NCI-H1092 (cell line): ENCODE measurements around the gene STAC3.

Source experiments
- DNase-seq: peaks from one replicate; lab custom pipeline; 2025; lab: John Stamatoyannopoulos, UW

STAC3 gene

DNA sequence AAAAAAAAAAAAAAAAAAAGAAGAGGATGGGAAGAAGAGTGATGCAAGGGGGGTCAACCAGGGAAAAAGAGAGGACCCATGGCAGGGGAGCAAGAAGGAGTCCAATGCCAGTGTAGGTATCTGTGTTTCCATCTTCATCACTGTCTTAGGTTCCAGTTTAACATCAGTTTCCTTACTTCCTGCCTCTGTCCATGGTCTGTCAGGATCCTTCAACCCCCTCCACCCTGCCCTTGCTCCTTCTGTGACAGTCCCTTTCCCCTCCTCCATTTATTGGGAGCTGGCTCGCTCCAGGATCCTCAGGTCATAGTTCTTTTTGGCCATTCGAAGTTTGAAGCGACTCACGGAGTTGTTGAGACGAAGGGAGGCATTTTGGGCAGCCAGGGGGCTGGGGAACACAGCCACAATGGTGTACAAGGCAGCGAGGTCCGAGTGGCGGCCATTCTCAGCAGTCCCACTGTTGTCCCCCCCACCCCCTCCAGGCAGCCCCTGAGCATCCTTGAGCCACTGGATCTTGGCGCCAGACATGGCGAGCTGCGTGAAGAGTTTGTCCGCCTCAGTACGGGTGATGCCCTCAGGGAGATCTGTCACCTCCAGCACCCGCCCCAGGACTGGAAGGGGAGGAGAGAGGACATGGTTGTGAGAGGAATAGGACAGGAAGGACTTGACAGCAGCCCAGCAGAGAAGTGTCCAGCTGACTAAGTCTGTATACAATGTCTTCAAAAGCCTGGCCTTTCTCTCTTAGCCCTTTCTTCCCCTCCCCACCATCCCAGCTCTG, 3.7 kb upstream of the STAC3 start:
- no peak for DNase-seq

DNA sequence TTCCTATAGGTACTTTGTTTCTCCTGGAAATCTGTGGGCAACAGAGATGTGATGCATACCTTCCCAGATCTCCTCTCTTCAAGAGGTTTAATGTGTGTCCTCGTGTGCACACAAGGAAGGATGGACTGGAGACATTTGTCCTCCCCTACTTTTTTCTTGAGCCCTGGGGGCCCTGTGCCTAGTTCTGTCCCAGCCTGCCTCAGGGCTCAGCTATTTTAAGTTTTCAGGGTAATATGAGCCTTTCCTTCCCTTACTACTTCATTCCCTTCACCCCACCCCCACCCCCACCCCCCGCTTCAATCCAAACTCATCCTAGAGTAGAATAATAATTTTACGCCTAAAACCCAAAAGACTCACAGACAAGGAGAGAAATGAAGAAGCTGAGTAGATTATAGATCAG, 446 bp downstream of the STAC3 start:
- DNase-seq, result no peak

DNA sequence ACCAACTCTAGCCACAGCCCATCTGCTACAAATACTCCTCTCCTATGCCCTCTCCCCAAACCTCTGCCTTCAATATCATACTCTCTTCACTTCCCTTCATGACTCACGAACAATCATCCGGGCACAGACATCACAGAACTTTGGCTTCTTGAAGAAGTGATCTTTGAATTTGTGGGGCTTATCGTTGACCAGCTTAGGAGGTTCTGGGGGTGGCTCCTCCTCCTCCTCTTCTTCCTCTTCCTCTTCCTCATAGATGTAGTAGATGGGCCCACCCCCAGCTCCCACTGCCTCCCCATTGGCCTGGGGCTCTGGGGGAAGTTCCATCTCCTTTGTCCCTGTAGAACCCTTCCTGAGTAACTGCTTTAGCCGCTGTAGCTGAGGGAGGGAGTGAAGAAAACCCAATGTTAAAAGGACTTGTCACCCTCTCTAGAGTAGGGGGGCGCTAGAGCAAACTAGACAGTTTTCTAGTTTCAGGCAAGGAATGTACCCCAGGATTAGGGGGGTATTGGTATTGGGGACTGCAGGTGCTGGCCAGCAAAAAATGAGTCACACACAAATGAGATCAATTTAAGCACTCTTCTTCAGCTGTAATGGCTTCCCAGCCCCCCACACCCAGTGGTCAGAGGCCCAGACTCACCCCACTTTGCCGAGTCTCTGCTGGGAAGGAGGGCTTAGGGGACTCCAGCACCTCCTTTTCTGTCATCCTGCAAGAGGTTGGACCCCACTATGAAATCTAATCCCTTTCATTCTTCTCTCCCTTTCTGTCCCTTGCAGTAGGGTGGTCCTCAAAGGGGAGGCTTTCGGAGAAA, 1.8 kb downstream of the STAC3 start:
- no peak for DNase-seq

DNA sequence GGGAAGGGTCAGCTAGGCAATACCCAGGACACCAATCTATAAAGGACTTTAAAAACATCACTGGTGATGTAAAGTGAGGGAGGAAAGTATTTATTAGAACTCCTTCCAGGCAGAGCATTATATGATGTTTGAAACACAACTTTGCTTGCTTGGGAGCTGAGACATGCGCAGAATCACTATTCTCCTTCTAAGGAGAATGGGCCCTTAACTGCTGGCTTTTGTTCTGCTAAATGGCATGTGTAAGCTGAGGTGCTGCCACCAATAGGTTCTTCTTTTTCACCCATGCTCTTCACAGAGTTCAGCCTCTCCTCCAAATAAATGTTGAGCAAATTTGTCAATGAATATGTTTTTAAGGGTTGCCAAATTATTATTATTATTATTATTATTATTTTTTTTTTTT, 3.9 kb downstream of the STAC3 start:
- no peak for DNase-seq

DNA sequence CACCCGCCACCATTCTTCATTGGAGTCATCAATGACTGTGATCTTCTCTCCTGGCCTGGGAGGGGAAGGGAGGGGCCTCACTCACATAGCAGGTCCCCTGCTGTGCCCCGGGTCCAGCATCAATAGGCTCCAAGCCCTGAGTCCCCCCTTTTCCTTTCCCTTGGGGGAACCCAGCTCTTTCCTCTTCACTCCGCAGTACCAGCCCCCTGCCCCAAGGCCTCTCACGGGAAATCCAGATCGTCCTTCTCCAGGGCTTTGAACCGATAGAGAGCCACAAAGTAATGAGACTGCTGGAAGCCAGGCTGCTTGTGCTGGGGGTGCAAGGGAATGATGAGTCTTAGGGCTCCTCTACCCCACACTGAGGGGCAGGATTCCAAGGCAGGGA, 6.7 kb downstream of the STAC3 start:
- DNase-seq, result no peak

DNA sequence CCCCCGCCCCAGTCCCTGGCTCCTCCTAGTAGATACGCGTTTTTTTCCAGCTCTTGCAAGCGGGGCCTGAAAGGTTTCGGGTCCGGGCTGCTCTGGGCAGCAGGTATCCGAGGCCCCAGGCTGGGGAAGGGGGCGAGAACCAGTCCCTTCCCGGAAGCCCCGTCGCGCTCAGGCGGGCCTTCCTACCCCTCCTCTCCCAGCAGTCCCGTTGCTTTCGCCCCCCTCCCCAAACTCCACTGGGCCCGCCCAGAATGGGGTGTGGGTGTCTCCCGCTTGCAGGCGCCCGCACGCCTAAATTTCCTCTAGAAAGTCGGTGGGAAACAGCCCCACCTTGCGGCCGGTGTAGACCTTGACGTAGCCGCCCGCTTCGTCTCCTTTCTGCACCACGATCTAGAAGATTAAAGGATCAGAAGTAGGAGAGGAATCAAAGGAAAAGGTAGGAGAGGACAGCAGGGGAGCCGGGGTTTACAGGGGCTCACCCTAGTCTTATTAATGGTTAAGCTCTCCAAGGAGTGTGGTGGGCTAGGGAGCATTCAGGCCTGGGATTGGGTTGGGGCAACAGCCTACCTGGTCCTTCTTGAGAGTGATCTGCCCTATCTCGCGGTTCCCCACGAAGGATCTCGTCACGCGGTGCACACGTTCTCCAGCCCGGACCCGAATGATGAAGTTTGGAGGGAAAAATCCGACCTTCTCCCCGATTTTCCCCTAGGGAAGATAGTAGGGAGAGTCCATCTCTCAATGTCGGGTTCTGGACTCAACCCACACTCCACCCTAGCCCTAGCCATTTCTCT, 7.3 kb downstream of the STAC3 start:
- DNase-seq, result peak; percentile 61

DNA sequence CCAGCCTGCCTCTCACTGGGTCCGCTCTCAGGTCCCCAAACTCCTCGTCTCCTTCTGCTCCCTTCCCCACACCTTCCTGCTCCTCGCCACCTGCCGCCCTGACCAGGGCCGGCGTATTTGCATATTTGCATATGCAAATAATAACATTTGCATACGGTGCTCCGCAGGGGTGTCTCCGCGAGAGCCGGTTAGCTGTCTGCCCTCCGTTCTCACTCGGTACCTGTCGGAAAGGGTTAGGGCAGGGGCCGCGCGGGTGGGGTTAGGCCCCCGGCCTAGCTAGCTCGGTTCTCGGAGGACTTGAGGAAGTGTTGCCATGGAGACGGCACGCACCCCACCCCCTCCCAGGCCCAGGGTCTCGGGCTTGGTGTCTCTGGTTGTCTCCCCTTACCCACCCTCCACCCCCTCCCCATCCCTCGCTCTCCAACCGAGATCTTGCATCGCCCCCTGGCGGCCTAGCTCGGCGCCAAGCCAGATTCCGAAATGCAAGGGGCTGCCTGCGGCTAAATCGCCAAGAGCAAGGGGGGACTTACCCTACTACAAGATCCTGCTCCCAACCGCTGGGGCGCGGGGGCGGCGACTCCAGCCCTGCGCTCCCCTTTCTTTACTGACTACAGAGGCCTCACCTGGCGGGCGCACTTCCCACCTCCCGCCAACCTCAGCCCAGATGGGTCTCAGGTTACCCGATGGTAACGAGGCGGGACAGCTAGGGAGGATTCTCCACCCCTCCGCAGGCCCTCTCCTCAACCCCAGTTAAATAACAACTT, 8.1 kb downstream of the STAC3 start:
- peak; percentile 77 for DNase-seq

DNA sequence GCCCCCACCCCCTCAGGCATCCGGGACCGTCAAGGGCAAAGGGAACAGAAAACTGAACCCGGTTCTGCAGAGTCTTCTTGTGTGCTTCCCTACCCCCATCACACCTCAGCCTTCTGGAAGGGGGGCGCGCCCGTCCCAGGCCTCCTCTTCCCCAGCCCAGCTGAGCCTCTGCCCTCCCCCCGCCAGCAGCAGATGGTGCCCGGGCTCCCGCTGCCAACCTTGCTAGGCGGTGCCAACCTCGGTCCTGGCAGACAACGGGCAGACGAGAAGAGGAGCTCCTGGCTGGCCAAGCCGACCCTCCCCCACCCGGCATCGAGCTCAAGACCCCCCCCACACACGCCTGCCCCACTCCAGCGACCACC, 8.7 kb downstream of the STAC3 start:
- peak; percentile 55 for DNase-seq

DNA sequence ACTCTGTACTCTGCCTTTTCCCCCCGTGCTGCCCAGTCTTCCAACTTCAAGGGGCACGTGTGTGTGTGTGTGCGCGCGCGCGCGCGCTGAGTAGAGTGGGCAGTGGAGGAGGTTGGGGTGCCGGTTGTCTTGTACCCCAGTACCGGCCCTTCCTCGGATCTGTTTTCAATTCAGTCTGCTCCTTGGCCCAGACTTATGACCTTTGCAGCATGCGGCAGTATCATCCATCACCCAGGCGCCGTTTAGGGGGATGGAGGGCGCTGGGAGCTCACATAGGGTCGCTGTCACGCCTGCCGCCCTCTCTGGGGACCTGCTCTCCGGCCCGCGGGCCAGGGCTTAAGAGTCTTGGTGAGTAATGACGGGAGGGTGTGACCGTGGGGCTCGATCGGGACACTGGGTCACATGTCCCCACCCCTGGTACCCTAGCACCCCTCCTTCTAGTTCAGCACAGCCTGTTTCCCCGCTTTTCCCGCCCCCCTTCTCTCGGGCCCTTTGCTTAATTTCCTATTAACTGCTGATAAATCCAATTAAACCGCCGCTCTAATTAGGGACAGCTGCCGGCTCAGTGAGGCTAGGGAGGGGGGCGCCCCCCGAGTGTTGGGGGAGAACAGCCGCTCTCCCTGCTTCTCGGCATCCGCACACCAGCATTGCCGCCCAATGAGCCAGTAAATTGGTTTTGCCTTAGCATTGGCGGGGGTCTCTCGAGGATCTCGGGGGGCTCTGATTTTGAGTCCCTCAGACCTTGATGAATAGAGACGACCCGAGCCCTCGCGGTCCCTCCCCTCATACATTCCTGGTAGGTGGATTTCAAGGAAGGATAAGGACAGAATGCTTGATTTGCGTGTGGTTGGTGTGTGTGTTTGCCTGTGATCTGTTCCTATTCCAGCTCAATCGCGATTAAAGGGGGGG, 9.3 kb downstream of the STAC3 start:
- DNase-seq, result no peak

DNA sequence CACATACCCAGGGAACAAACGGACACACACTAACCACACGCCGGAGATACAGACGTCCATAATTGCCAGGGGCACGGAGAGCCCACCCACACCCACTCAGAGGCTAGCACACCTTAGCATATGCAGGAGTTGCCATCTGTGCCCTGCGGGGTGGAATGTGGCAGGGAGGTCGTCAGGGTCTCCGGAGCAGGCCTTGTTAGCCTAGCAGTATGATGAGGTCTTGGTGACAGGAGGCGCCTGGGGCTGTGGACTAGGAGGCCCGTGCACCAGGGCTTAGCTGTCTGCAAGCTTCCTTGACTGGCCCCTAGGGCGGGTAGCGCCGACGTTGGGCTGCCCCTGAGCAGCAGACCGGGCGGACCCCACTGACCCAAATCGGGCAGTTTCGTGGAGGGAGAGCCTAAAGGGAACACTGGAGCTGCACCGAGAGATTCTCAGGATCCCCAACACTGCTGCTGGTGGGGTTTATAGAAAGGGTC, 10.0 kb downstream of the STAC3 start:
- DNase-seq, result no peak

DNA sequence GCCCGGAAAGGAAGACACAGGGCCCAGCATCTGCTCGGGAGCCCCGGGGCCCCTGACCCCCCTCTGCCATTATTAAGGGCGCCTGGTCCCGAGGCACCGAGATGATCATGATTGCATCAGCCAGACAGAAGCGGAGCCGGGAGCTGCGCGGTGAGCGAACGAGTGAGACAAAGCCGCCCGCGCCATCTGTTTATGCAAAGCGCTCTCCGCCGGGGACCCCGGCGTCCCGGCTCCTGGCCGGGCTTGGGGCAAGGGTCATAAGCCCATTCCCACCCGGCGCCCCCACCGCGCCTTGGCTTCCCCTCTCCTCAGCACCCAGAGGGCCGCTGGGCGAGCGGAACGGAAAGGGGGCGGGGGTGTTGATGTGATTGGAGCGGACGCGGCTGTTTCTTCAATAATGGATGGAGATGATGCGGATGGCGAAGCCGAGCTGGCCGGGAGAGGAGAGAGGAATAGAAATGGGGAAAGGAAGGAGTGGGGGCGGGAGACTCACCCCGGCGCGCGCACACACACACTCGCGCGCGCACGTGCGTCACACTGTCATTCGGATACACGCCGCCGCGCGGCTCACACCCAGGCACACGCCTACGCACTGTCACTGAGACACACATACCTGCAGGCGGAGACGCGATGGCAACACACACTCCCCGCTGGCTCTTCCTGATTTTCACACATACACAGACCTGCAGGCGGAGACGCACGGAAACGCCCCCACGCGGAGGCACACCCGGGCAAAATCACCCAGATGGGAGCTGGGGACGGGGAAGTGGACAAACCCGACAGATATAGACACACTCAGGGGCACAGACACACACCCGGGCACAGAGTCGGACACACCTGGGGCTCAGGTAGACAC, 10.7 kb downstream of the STAC3 start:
- DNase-seq, result peak; percentile 56

DNA sequence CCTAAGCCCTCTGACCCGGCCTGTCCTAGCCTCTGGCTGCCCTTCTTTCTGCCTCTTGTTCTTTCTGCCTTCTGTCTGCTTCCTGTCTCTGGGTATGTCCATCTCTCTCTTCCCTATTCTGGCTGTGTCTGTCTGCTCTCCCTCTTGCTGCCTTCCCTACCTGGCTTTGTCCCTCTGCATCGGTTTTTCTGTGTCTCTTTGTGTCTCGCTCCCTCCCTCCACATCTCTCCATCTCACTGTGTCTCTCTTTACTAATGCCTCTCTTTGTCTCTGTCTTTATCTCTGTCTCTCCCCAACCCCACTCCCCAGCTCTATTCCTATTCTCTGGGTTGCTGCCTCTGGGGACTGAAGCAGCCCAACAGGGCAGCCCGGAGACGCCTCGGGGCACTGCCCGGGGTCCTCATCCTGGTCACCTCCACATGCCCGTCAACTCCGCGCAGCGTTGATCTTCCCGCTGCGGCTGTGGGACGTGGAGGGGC, 11.4 kb downstream of the STAC3 start:
- DNase-seq, result no peak

DNA sequence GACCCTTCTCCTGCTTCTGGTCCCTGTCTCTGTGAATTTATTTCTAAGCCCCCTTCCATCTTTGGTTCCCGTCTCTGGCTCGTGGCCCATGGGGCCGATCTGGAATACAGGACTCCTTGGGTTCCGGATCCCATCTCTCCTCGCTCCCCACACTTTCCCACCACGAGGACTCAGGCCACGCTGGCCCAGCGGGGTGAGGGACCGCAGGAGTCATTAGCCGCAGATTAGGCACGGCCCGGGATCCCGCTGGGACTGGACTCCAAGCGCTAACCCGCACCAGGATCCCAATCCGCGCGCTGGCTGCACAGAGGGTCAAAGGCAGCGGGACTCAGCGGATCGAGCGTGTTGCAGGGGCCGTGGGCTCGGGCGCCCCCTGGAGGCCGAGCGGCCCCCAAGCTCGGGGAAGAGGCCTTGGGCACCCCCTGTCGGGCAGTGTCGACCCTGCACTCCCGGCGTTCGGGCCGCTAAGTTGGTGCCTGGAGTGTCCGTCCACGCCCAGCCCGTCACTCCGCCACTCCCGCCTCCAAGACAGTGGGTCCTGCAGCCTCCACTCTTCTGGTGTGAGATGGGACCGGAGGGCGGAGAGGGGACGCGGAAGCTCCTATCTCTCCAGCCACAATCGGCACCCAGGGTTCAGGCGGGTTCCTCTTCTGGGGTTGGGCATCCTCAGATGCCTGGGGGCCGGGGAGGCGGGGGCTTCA, 12.0 kb downstream of the STAC3 start:
- peak; percentile 28 for DNase-seq

DNA sequence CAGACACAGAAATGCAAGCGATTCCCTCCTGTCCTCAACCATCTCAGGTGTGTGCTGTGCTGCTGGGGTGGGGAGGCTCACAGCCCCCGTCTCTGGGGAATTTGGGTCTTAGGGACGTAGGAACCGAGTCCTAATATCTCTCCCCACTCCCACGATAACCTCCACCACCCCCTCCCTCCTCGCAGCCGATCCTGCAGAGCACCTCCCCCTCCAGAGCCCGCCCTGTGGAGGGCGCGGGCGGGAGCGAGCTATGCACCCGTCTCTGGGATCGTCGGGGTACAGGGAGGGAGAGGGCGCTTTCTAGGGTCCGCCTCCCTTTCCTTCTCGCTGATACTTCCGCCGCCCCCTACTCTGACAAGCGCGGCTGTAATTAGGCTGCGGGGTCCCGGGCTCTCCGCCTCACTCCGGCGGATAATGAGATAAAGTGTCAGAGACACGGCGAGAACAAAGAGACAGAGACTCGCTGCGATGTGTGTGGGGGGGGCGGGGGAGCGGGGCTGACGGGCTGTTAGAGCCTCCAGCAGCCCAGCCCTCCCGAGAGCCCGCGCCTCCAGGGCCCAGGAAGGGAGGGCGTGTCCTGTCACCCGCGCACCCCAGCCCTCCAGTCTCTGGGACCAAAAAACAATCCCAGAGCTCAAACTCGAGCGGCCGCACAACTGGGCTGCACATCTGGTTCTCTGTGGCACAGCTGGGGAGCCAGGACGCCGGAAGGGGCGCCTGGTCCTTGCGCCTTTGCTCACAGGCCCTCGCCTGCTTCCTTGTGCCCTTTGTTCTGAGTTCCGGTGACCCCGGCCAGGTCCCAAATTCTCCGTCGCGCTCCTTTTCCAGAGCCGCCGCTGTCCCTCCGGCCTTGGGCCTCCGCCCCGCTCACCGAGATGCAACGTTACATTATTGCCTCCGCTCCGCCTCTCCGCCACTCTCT, 12.8 kb downstream of the STAC3 start:
- DNase-seq, result no peak

DNA sequence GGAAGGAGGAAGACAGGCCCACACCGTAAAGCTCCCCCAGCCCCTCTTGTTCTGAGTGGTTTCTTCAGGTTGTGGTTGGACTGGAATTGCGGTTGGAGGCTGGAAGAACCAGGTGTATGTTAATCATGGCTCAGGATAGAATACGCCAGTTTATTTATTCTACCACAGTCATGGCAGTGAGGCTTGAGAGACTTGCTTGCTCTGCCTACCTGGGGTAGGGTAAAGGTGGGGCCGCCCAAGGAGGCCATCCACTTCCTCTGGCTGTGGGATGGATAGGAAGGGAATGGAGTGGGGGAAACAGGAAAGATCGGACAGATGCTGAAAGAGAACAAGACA, 13.4 kb downstream of the STAC3 start:
- no peak for DNase-seq

DNA sequence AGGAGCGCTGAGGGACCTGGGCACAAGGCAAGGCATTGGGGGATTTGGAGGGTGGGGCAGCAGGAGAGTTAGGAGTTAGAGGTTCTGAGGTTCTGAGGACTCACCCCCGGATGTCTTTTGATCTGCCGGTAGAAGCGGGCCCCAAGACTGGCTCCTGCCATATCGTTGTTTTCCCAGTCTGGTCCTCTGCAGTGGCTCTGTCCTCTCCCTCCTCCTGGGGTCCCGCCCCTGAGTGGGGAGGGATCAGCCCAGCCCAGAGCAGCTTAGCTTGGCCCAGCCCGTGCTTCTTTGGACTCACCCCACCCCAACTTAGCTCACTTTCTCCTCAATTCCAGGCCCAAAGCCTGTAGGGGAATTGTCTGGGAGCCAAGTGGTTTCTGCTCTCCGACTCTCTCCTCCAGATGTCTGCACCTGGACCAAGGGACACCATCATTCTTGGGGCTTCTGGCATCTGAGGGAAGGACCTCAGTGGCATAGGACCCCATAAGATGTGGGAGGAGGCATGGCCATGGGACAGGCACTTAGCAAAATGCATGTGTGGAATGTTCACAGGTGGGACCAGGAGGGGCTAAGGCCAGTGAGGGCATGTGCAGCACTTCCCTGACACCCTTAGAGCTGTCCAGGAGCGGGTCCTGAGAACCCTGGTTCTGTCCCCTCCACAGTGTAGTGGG, 13.9 kb downstream of the STAC3 start:
- DNase-seq, result no peak

DNA sequence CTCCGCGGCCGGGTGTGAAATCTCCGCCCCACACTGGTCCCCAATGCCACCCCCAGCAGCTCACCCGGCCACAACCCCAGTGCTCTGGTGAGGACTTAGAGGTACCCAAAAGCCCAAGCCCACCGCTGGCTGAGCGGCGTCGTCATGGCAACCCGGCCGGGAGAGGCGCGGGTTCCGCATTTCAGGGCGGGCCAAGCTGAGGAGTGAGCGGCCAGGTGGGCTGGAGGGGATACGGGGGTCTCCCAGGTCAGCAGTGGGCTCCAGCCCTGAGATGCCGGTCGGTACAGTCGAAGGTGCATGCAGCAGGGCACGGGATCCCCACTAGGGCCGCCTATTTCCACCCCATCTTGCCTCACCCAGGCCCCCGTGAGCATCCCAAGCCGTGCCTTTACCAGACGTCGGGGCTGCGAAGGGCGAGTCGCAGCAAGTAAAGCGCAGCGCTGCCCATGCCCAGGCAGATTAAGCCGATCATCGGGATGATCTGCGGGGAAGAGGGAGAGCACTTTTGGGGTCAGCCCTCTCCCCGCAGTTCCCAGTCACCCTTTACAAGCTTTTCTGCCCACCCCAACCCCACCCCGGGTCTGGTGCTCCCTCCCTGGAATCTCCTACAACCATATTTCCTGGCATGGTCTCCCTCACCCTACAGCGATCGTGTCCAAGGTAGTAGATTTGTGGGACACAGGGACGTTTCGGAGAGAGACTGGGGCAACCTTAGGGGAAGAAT, 14.6 kb downstream of the STAC3 start:
- no peak for DNase-seq
